HUDEP-2 (cell line): Measurements from ENCODE around the gene HES4.
"Not testable (repeated sequence)": the region's sequence is repeated elsewhere in the genome, so short reads cannot be mapped to it uniquely, and the experiment has no call there.

Source experiments
- DNase-seq, 76 experiments: peaks; one replicate each; lab custom pipeline; 2025; ENCODE audit not compliant: unreplicated experiment in 76 of 76; lab: John Stamatoyannopoulos, UW

HES4 gene

DNA sequence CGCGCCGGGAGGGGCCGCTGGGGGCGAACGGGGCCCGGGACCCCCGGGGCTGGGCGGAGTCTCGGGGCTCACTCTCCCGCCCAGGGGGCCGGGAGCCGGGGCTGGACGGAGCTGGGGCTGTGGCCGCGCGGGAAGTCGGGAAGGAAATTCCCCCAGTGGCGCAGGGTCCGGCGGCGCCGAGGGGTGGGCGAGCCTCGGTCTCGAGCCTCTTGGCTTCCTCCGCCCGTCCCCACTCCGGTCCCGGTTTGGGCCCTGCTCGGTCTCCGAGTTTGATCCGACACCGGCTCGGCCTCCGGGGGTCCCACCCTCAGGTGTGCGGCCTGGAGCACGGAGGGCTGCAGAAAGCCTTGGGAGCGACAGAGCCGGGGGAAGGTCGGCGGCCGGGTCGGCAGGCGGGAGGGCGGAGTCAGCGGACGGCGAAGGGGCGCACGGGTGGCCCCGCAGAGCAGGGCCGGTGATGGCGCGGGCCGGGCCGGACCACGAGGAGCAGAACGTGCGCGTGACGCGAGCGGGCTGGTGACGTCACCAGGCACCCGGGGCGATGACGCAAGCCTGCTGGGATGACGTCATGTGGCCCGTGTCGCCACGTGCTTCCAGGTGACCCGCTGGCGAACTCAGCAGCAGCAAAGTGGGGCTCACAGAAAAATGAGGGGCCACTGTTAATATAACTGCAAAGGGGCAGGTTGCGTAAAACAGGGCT, 610 bp upstream of the HES4 start:
- peak in 68 of 76 experiments; percentile 17 to 86 (median 62) for DNase-seq

GRCh38 chr1:998995-999724, 737 bp downstream of the HES4 start:
- DNase-seq, result peak in 17 of 76 experiments; percentile 5 to 45 (median 26)

DNA sequence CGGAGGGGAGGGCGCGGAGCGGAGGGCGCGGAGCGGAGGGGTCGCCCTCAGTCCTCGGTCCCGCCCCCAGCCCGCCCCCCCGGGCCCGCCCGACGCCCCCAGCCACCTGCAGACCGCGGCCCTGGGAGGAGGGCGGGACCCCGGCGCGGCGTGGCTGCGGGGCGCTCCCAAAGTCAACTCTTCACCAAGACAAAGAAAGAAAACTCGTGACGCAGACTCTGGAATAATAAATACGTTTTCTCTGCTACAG, 1.2 kb downstream of the HES4 start:
- no peak for DNase-seq

GRCh38 chr1:997993-998744, 1.7 kb downstream of the HES4 start:
- DNase-seq, result no peak

DNA sequence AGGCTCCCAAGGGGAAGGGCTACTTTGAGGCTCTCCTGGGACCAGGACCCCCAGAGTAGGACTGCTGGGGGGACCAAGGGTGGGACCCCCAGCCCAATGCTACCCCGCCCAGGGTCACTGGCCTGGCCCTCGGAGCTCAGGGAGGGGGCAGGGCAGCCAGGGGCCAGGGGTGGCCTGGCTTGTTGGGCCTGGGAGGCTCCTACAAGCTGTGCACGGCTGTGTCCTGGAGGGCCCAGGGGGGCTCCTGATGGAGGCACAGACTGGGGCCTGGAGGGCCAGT, 2.2 kb downstream of the HES4 start:
- DNase-seq, result no peak

DNA sequence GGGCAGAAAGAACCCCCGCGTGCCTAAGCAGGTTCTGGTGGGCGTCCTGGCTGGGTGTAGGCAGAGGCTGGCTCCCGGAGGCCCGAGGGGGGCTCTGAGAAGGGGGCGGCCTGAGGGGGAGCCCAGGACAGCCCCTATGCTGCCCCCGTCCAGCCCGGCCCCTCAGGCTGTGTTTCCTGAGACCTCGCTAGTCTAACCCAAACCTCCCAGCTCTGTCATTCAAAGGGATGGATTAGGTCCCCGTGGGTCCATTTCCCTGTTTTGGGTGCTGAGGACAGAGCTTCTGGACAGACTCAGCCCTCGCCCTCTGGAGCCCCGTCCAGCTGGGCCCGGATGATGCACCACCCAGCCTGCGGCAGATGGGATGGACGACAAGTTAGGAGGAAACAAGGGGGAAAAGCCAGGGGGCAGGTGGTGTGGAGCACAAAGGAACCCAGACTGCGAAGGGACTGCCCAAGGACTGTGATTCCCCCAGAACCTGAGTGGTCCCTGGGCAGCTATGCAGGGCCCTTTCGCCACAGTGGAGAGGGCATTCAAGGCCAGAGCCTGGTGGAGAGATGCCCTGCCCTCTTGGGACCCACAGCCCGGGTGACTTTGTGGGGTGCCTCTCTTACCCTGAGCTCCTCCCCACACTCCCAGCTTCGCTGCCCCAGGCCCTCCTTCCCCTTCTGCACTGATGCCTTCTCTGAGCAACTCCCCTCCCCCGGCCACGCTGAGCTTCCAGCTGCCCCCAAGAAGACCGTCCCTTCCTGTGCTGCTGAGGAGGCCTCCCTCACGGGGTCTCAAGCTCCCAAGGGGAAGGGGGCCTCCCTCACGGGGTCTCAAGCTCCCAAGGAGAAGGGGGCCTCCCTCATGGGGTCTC, 2.8 kb downstream of the HES4 start:
- no peak for DNase-seq

DNA sequence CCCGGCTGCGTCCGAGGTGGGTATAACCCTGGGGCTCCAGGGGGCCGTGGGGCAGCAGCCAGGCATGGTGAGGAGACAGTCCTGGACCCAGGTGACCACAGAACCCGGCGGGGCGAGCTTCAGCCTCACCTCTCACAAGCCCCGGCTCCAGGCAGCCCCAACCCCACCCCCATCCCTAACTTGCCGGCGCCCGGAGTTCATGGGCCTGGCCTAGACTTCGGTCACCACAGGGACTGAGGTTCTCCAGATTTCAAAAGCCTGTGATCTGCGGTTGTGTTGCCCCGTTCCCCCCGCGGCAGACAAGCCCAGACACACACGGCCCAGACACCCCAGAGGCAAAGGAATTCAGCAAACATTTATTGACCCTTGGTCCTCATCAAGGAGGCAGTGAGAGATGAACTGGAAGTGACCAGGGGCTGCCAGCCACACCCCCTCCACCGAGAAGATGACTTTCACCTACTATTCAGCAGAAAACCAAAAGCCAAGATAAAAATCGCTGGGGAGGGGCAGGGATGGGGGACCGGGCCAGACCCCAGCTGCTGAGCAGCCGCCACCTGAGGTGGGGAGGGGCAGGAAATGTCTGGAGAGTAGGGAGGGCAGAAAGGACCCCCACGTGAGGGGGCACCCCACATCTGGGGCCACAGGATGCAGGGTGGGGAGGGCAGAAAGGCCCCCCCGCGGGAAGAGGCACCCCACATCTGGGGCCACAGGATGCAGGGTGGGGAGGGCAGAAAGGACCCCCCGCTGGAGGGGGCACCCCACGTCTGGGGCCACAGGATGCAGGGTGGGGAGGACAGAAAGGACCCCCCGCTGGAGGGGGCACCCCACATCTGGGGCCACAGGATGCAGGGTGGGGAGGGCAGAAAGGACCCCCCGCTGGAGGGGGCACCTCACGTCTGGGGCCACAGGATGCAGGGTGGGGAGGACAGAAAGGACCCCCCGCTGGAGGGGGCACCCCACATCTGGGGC, 3.9 kb downstream of the HES4 start:
- DNase-seq, result no peak

DNA sequence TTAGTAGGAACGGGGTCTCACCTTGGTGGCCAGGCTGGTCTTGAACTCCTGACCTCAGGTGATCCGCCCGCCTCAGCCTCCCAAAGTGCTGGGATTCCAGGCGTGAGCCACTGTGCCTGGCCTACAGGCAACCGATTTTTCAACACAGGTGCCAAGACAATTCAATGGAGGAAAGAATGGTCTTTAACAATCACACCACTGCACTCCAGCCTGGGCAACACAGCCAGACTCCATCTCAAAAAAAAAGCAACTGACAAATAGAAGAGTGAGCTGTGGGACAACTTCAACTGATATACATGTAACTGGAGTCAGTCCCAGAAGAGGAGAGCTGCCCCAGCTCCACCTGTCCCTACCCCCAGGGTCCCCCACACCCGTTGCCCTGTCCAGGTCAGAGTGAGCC, 5.4 kb downstream of the HES4 start:
- not testable (repeated sequence) for DNase-seq

DNA sequence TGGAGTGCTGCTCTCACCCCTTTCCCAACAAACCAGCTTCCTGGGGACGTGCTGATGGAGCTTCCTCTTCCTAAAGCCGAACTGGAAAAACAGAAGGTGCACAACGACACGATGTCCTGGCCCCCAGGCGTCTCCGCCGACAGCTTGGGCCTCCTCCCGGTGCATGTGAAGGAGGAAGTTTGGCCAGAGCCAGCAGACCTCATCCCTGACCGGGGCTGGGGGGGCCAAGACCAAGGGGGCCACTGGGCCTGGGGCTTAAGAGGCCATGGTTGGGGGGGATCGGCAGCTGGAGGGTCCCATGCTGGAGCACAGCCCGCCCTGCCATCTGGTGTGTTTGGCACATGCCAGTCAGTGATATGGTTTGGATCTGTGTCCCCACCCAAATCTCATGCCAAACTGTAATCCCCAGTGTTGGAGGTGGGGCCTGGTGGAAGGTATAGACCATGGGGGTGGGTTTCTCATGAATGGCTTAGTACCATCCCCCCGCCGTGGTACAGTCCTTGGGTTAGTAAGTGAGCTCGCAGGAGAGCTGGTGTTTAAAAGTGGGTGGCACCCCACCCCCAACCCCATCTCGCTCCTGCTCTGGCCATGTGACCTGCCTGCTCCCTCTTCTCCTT, 6.4 kb downstream of the HES4 start:
- DNase-seq, result no peak

DNA sequence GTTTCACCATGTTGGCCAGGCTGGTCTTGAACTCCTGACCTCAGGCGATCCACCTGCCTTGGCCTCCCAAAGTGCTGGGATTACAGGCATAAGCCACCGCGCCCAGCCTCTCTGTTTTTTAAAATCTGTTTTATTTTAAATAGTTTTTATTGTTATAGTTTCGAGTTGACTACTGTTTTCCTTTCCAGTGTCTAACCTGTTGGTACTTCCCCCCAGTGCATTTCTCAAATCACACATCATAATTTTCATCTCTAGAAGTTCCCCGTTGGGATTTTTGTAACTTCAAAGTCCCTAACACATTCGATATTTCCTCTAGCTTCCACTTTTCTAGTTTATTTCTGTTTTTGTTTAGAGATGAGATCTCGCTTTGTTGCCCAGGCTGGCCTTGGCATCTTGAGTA, 7.5 kb downstream of the HES4 start:
- DNase-seq, result no peak

GRCh38 chr1:991895-992294, 8.0 kb downstream of the HES4 start:
- no peak for DNase-seq

DNA sequence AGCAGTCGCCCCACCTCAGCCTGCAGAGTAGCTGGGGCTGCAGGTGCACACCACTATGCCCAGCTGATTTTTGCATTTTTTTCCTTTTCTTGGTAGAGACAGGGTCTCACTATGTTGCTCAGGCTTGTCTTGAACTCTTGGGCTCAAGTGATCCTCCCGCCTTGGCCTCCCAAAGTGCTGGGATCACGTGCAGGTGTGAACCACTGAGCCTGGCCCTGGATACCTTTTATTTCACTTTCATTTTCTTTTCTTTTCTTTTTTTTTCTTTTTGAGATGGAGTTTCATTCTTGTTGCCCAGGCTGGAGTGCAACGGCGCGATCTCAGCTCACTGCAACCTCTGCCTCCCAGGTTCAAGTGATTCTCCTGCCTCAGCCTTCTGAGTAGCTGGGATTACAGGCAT, 8.6 kb downstream of the HES4 start:
- not testable (repeated sequence) for DNase-seq

DNA sequence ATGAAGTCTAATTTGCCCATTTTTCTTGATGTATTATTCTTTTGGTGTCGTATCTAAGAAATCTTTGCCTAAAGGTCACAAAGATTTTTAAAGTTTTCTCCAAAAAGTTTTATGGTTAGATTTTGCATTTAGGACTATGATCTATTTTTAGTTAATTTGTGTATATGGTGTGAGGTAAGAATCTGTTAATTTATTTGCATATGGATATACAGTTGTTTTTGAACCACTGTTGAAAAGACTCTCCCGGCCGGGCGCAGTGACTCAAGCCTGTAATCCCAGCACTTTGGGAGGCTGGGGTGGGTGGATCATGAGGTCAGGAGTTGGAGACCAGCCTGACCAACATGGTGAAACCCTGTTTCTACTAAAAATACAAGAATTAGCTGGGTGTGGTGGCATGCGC, 11.8 kb downstream of the HES4 start:
- not testable (repeated sequence) for DNase-seq

- no peak for DNase-seq
Observed at GRCh38 chr1:985126-985525, 14.8 kb downstream of the HES4 start.

DNA sequence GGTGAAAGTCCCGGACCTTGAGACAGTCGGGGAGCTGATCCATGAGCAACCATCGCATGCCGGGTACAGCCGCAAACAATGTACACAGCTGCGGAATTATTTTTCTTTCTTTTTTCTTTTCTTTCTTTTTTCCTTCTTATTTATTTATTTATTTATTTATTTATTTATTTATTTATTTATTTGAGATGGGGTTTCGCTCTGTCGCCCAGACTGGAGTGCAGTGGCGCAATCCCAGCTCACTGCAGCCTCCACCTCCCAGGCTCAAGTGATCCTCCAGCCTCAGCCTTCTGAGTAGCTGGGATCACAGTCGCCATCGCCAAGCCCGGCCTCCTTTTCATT, 15.5 kb downstream of the HES4 start:
- no peak for DNase-seq

DNA sequence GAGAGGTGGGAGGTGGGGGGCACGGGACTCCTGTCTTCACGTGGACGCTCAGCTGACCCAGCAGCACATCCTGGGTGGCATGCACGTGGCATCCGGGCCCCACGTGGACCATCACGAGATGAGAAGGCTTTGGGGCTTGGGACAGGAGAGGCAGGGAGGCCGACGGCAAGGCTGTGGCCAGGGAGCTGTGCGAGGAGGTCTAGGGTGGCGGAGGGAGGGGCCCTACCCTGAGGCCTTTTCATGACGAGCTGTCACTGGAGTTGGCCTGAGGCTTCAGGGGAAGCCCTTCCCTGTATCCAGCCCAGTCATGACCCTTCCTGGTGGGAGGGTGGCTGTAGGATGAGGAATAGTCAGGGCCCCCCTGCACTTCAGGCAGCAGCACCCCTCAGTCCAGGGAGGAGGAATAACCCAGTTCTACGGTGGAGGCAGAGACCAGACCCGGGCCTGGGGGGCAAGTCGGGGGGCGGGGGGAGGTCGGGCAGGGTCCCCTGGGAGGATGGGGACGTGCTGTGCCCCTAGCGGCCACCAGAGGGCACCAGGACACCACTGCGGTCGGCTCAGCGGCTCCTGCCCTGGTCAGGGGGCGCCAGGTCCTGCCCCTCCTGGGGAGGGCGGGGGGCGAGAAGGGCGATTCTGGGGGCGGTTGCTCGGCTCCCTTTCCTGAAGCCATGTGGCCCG, 16.0 kb downstream of the HES4 start:
- DNase-seq, result peak in 21 of 76 experiments; percentile 6 to 36 (median 18)

- no peak for DNase-seq
Observed at GRCh38 chr1:982765-983436, 17.0 kb downstream of the HES4 start.

GRCh38 chr1:981955-982558, 17.8 kb downstream of the HES4 start, which contains the start of gene PERM1:
TSS of gene PERM1 (minus strand) at chr1:982093. CDS start at chr1:981029, 1,064 bp downstream.
- no peak for DNase-seq
